WERI-Rb-1 (cell line): Measurements from ENCODE around the gene MDGA2.

Source experiments
- DNase-seq: peaks from one replicate; pipeline ENCODE4 v3.0.0-alpha.2; 2020
- H3K27ac ChIP-seq: fragments of 250-450 bp; sonication (Bioruptor Pico); 2 replicates; pipeline ENCODE4 v1.5.1; 2020; ENCODE audit warnings: mild to moderate bottlenecking, moderate library complexity
- H3K27me3 ChIP-seq: fragments of 250-450 bp; sonication (Bioruptor Pico); 2 replicates; pipeline ENCODE4 v1.5.1; 2021; ENCODE audit warnings: mild to moderate bottlenecking, low read depth, moderate library complexity; ENCODE audit not compliant: insufficient read depth, severe bottlenecking
- H3K36me3 ChIP-seq: fragments of 250-450 bp; sonication (Bioruptor Pico); 2 replicates; pipeline ENCODE4 v1.5.1; 2020; ENCODE audit warnings: mild to moderate bottlenecking, moderate library complexity
- H3K4me3 ChIP-seq: 2 replicates; pipeline ENCODE4 v1.5.1; 2011; ENCODE audit warnings: low read depth, mild to moderate bottlenecking, control low read depth, low read length
- H3K9me3 ChIP-seq: fragments of 250-450 bp; sonication (Bioruptor Pico); 2 replicates; pipeline ENCODE4 v1.5.1; 2021; ENCODE audit warnings: mild to moderate bottlenecking, moderate library complexity; ENCODE audit not compliant: severe bottlenecking
- CTCF ChIP-seq: IDR thresholded peaks from 2 replicates; pipeline ENCODE4 v1.5.1; 2011; ENCODE audit warnings: low read depth, mild to moderate bottlenecking, control low read depth, inconsistent platforms, low read length

The MDGA2 gene

DNA sequence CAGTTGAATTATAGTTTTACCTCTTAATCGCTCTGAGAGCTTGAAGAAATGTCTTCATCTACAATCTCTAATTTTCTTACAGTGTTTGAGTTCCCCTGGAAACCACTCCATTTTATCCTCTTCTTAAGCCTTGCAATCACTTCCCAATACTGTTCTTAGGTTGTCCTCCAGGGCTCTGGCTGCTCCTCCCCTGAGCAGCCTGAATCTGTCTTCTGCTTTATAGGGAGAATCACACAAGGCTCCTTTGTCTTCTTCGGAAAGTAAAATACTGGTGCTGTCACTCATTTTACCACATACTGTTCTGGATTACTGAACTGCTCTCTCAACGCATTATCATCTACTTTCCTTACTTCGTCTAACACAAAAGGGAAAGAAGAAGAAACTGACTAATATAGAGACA, 133.7 kb downstream of the MDGA2 start:
- Histone ChIP-seq H3K9me3 (no peaks in the 10 kb centered on the region), H3K36me3 (no peaks in the 10 kb centered on the region), H3K4me3 (no peak overlapping the region), H3K27ac (no peak overlapping the region), H3K27me3 (no peaks in the 10 kb centered on the region)
- TF ChIP-seq CTCF, result no peak
- no peak for DNase-seq

DNA sequence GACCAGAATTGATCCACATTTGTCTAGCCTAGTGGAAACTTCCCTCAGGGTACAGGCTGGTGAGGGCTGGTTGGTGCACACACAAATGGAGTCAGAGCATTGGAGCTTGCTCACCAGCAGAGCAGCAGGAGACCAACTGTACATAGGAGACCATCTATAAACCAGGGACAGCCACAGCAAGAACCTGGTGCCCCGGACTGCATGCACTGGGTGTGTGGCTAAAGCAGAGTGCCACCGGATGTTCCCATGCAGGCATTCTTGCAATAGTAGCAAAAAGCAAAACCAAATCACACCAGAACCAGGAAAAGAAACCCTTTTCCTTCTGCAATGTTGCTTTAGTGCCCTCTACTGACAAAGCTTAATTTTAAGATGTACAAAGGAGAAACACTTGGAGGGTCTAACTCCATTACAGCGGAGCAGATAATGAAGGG, 136.4 kb downstream of the MDGA2 start:
- peak; percentile 45; the same call in 1 of the 2 replicates for TF ChIP-seq CTCF
- Histone ChIP-seq H3K9me3 (no peaks in the 10 kb centered on the region), H3K27me3 (no peaks in the 10 kb centered on the region), H3K36me3 (no peaks in the 10 kb centered on the region), H3K27ac (no peak overlapping the region), H3K4me3 (no peak overlapping the region)
- DNase-seq, result peak; percentile 13

- no peaks in the 10 kb centered on the region for H3K36me3 ChIP-seq
- H3K9me3 ChIP-seq, result no peaks in the 10 kb centered on the region
- no peaks in the 10 kb centered on the region for H3K27me3 ChIP-seq
- DNase-seq, result no peak
- H3K27ac ChIP-seq, result no peak overlapping the region
- no peak for TF ChIP-seq CTCF
- no peak overlapping the region for H3K4me3 ChIP-seq
Observed at GRCh38 chr14:47536341-47536740, 139.1 kb downstream of the MDGA2 start.

GRCh38 chr14:47526591-47527244, 148.7 kb downstream of the MDGA2 start:
- Histone ChIP-seq H3K36me3 (no peaks in the 10 kb centered on the region), H3K27ac (no peak overlapping the region), H3K27me3 (no peaks in the 10 kb centered on the region), H3K4me3 (no peak overlapping the region), H3K9me3 (no peaks in the 10 kb centered on the region)
- TF ChIP-seq CTCF, result no peak
- no peak for DNase-seq

- H3K36me3 ChIP-seq, result no peaks in the 10 kb centered on the region
- TF ChIP-seq CTCF, result no peak
- H3K27me3 ChIP-seq, result no peaks in the 10 kb centered on the region
- H3K27ac ChIP-seq, result no peak overlapping the region
- no peak for DNase-seq
- H3K4me3 ChIP-seq, result no peak overlapping the region
- no peaks in the 10 kb centered on the region for H3K9me3 ChIP-seq
Observed at GRCh38 chr14:47524524-47524923, 150.9 kb downstream of the MDGA2 start.

DNA sequence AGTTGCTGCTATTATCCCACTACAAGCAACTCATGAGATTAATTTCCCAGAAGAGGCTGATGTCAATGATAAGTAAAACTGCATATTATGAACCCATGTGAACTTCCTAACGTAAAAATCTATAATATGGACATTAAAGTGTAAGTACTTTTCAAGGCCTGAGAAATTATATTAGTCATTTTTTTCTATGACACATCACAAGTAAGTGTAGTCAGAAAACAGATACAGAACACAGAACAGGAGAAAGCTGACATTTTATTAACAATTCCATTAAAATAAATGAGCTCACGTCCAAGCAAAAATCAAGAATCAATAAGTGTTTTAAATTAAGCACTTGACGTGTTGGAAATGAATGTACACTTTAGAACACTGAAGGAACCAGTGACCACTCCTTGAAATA, 155.0 kb downstream of the MDGA2 start:
- Histone ChIP-seq H3K36me3 (no peaks in the 10 kb centered on the region), H3K4me3 (no peak overlapping the region), H3K9me3 (no peaks in the 10 kb centered on the region), H3K27me3 (no peaks in the 10 kb centered on the region), H3K27ac (no peak overlapping the region)
- no peak for TF ChIP-seq CTCF
- DNase-seq, result no peak
